GM20000 (cell line): ENCODE results near the gene RAB32.
"Not testable (repeated sequence)": the region's sequence is repeated elsewhere in the genome, so short reads cannot be mapped to it uniquely, and the experiment has no call there.

ENCODE experiments used
- DNase-seq: peaks from one replicate; pipeline ENCODE4 v3.0.0; 2012; ENCODE audit warnings: low spot score
- TF ChIP-seq, protein P1 (sequence below): IDR thresholded peaks from 2 replicates; pipeline ENCODE4 v1.5.1; 2012; ENCODE audit warnings: mild to moderate bottlenecking, control low read depth; ENCODE audit errors: extremely low read depth, missing control alignments

RAB32 gene

DNA sequence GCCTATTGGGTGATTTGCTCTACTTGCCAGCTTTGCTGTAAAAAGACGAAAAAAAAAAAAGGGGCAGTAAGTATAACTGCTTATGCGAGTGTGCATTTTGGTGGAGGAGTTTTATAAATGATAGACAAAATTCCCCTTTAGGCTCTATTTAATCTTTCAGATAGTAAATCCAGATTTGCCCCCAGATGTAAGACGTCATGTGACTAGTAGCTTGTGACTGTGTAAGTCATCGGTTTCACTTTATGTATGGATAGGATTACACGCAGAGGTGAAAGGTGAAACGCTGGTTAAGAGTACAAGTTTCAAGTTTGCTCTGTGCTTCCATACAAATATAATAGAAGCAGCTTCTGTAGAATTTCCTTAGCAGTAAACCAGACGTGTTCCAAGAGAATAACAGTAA lies 7.9 kb downstream of the RAB32 start:
- TF ChIP-seq, protein P1, sequence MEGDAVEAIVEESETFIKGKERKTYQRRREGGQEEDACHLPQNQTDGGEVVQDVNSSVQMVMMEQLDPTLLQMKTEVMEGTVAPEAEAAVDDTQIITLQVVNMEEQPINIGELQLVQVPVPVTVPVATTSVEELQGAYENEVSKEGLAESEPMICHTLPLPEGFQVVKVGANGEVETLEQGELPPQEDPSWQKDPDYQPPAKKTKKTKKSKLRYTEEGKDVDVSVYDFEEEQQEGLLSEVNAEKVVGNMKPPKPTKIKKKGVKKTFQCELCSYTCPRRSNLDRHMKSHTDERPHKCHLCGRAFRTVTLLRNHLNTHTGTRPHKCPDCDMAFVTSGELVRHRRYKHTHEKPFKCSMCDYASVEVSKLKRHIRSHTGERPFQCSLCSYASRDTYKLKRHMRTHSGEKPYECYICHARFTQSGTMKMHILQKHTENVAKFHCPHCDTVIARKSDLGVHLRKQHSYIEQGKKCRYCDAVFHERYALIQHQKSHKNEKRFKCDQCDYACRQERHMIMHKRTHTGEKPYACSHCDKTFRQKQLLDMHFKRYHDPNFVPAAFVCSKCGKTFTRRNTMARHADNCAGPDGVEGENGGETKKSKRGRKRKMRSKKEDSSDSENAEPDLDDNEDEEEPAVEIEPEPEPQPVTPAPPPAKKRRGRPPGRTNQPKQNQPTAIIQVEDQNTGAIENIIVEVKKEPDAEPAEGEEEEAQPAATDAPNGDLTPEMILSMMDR = no peak
- DNase-seq = no peak

DNA sequence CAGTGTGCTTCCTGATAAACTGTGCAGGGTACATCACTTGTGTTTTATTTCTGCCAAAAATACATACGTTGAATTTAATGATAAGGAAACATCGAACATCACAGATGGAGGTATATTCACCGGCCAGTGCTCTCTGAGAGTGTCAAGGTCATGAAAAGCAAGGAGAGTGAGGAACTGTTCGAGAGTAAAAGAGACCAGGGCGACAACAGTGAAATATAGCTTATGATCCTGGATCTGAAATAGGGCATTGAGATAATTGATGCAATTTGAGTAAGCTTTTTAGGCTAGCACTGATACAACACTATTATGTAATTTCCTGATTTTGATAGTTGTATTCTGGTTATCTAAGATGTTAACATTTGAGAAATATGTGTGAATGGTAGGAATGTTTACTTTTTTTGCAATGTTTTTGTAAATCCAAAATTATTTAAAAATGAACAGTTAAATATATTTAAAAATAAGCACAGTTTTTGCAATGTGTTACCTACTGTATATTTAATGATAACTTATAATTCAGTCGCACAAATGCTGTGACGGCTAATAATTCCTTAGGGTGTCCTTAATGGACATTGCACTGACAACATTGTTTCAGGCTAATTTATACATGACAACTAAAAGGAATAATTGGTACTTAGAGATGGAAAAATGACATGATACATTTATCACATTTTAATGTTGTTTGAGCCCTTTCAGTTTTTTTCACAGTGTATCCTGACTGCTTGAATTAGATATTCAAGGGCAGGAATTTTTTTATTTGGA lies 9.9 kb downstream of the RAB32 start:
- no peak for DNase-seq
- TF ChIP-seq, protein P1 = no peak

DNA sequence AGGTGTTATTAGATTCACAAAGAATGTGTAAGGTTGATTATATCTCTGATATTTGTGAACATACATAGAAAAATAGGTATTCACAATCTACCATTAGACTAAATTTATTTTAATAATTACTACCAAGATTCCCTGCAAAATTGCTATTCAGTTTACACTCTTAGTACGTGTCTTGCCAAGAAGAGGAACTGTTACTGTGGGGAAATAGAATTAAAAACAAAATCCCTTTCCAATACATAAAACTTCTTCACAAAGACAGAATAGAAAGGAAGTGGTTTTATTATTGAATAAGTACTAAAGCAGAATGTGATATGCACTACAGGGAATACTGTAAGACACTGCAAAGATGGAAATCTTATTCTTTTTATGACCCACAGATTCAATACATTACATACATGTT lies 17.0 kb downstream of the RAB32 start:
- TF ChIP-seq, protein P1 = no peak
- no peak for DNase-seq

DNA sequence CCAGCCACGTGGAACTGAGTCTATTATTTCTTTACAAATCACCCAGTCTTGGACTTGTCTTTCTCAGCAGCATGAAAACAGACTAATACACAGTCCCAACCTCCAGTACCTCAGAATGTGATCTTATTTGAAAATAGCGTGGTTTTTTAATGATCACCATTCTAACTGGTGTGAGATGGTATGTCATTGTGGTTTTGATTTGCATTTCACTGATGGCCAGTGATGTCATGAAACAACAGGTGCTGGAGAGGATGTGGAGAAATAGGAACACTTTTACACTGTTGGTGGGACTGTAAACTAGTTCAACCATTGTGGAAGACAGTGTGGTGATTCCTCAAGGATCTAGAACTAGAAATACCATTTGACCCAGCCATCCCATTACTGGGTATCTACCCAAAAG lies 23.0 kb downstream of the RAB32 start:
- not testable (repeated sequence) for DNase-seq

DNA sequence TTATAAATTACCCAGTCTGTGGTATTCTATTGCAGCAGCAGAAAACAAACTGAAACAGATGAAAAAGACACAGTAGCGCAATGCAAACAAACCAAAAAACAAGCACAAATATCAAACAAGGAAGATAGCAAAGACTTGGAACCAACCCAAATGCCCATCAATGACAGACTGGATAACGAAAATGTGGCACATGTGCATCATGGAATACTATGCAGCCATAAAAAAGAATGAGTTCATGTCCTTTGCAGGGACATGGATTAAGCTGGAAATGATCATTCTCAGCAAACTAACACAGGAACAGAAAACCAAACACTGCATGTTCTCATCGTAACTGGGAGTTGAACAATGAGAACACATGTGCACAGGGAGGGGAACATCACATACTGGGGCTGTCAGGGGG lies 25.0 kb downstream of the RAB32 start:
- not testable (repeated sequence) for DNase-seq

DNA sequence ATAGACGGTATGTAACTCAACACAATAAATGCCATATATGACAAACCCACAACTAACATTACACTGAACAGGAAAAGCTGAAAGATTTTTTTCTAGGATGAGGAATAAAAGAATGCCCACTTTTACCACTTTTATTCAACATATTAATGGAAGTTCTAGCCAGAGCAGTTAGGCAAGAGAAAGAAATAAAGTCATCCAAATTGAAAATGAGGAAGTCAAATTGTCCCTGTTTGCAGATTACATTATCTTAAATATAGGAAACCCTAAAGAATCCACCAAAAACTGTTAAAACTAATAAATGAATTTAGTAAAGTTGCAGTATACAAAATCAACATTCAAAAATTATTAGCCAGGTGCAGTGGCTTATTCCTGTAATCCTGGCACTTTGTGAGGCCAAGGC lies 30.6 kb downstream of the RAB32 start:
- TF ChIP-seq, protein P1 = no peak

DNA sequence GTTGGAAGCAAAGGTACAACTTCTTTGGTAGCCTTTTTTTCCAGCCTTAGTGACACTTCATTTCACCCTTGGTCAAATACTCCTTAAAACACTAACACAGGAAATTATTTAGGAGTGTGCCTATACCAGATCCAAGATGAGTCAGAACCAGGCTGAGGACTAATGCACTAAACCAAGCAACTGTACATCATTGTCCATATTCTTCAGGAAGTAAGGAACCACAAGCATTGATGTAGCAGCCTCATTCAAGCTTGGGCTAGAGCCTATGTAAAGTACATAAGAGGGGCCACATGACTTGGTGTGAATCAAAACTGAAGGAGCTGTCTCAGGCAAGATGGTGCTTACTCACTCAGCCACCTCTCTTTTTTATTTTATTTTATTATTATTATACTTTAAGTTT lies 34.4 kb downstream of the RAB32 start:
- DNase-seq = no peak
- TF ChIP-seq, protein P1 = no peak

More for the DNA sequence above, 30.6 kb downstream of the RAB32 start:
- DNase-seq = no peak

DNA sequence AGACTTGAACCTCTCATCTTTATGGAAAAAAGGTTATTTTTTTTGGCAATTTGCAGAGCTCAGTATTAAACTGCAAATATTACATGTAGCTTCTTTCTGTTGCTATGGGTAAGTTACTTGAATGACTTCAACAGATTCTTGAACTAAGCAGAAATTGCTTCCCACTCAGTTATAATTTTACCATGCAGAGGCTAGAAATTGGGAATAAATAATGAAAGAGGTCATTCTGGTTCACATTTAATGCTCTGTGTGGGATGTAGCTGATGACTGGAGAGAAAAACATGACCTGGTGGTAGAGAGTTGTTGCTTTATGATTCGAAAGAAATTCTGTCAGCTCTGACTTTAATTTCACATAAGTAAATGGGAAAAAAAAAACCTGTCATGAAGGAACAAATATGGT lies 38.3 kb downstream of the RAB32 start:
- TF ChIP-seq, protein P1 = no peak
- no peak for DNase-seq
